ENCODE measurements around the gene KLF11. TPM values are rescaled to one million over a fixed set of nuclear protein-coding genes. Genes with fewer than 3 reads are reported as not detected.

The KLF11 gene
- total RNA-seq, result 10 to 100 TPM; 10.6 to 27.0 (median 17.3) TPM
- 10 to 100 TPM in 1 of 3 donors, 1 to 10 TPM in 2; 7.0 to 11.8 (median 9.6) TPM for polyA plus RNA-seq
- long read RNA-seq, donor 1, full-length matches to known transcripts, result 3 of 11 reads
- long read RNA-seq, donor 1, partial matches to known transcripts, result 8 of 11 reads
- long read RNA-seq, donor 1, other reads (novel, unspliced or antisense), result 0 of 11 reads
- long read RNA-seq, donor 2, full-length matches to known transcripts, result 14 of 46 reads
- long read RNA-seq, donor 2, partial matches to known transcripts, result 29 of 46 reads
- long read RNA-seq, donor 2, other reads (novel, unspliced or antisense), result 3 of 46 reads

GRCh38 chr2:10043256-10043905, at the start of gene KLF11:
TSS of gene KLF11 (plus strand) at chr2:10043550. CDS start at chr2:10043717, 167 bp downstream.
- H3K4me3 ChIP-seq, result peak within 1 kb of the TSS; percentile 63
- intact Hi-C loops (cut with DNase I), result loop anchor here in 1 of 2 donors (10.0 kb wide), 1 partner anchor 229 kb away; no protein-coding TSS in a partner anchor
- H3K36me3 ChIP-seq (ENCODE audit: insufficient read depth in 1 of 2, low read depth in 1 of 2), result peaks cover 5 to 24% of the 10 kb centered on the region in 2 donors
- peaks cover 43% of the 10 kb centered on the region for H3K4me1 ChIP-seq
- WGBS, 3 donors, result 0 to 1% (median 0%) methylated on average over 24 to 102 of the region's 104 CpGs
- ATAC-seq (peak; percentile 81 to 82 (median 82)), DNase-seq (peak; percentile 97)
- no peaks in the 10 kb centered on the region for H3K9me3 ChIP-seq
- H3K27me3 ChIP-seq (ENCODE audit: insufficient read depth in 3 of 3, low read length in 2 of 3), result no peaks in the 10 kb centered on the region
- TF ChIP-seq, protein P1, sequence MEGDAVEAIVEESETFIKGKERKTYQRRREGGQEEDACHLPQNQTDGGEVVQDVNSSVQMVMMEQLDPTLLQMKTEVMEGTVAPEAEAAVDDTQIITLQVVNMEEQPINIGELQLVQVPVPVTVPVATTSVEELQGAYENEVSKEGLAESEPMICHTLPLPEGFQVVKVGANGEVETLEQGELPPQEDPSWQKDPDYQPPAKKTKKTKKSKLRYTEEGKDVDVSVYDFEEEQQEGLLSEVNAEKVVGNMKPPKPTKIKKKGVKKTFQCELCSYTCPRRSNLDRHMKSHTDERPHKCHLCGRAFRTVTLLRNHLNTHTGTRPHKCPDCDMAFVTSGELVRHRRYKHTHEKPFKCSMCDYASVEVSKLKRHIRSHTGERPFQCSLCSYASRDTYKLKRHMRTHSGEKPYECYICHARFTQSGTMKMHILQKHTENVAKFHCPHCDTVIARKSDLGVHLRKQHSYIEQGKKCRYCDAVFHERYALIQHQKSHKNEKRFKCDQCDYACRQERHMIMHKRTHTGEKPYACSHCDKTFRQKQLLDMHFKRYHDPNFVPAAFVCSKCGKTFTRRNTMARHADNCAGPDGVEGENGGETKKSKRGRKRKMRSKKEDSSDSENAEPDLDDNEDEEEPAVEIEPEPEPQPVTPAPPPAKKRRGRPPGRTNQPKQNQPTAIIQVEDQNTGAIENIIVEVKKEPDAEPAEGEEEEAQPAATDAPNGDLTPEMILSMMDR (IDR thresholded peaks at IDR 0.05), result no peak
- H3K27ac ChIP-seq, result peak within 1 kb of the TSS; percentile 94

DNA sequence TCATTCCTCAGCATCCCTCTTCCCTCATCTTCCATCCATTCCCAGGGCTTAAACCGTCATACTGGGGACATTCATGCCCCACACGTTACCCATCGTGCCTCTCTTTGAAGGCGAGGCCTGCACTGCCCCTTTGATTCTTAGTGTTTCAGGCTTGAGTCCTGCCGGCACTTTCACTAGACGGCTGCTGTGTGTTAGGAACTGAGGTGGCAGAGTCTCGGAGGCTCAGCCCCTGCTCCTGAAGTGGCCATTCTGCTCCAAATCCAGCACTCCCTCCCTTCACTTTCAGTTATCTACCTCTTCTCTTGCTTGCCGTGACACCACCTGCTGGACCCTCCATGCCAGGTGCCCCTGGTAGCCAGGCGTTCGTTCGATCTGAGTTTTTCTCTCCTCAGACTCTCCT, 48.9 kb upstream of the KLF11 start:
- TF ChIP-seq, protein P1 (IDR thresholded peaks at IDR 0.05), result no peak
- intact Hi-C loops (cut with DNase I), result no loop called here
- DNase-seq, result no peak
- WGBS, 3 donors, result 94 to 96% (median 95%) methylated on average over 11 of the region's 11 CpGs
- peaks cover 0 to 21% of the 10 kb centered on the region in 2 donors for H3K36me3 ChIP-seq (ENCODE audit: insufficient read depth in 1 of 2, low read depth in 1 of 2)
- no peaks in the 10 kb centered on the region for H3K27me3 ChIP-seq (ENCODE audit: insufficient read depth in 3 of 3, low read length in 2 of 3)
- H3K4me3 ChIP-seq, result no peak overlapping the region
- H3K9me3 ChIP-seq, result no peaks in the 10 kb centered on the region
- H3K4me1 ChIP-seq, result no peaks in the 10 kb centered on the region
- H3K27ac ChIP-seq, result no peak overlapping the region
- no peak for ATAC-seq

GRCh38 chr2:9995059-9995458, 48.3 kb upstream of the KLF11 start:
- Histone ChIP-seq H3K27me3 (ENCODE audit: insufficient read depth in 3 of 3, low read length in 2 of 3) (no peaks in the 10 kb centered on the region), H3K36me3 (ENCODE audit: insufficient read depth in 1 of 2, low read depth in 1 of 2) (peaks cover 0 to 21% of the 10 kb centered on the region in 2 donors), H3K4me1 (no peaks in the 10 kb centered on the region), H3K9me3 (no peaks in the 10 kb centered on the region), H3K27ac (no peak overlapping the region), H3K4me3 (no peak overlapping the region)
- intact Hi-C loops (cut with DNase I), result no loop called here
- no peak for DNase-seq
- WGBS, 3 donors, result 72 to 87% (median 79%) methylated on average over 5 of the region's 5 CpGs
- ATAC-seq, result no peak
- TF ChIP-seq, protein P1 (IDR thresholded peaks at IDR 0.05), result no peak

DNA sequence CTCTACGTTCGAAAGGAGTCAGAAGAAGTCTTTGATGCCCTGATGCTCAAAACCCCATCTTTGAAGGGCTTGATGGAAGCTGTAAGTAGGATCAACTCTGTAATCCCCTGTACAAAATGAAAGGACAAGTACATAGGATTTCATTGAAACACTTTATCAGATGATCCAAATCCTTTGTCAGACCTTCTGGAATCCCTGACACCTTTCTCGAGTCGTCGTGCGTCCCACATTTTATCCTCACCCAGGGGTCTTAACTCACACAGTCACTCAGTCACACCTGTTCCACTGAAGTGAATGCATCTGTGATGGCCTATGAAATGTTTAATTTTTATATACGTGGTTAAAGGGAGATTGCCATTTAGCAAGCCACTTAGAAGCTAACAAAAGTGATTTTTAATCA, 47.0 kb upstream of the KLF11 start:
- TF ChIP-seq, protein P1 (IDR thresholded peaks at IDR 0.05), result no peak
- peaks cover 0 to 21% of the 10 kb centered on the region in 2 donors for H3K36me3 ChIP-seq (ENCODE audit: insufficient read depth in 1 of 2, low read depth in 1 of 2)
- no peak overlapping the region for H3K27ac ChIP-seq
- no peaks in the 10 kb centered on the region for H3K9me3 ChIP-seq
- no peaks in the 10 kb centered on the region for H3K4me1 ChIP-seq
- no peak for DNase-seq
- intact Hi-C loops (cut with DNase I), result no loop called here
- ATAC-seq, result no peak
- no peaks in the 10 kb centered on the region for H3K27me3 ChIP-seq (ENCODE audit: insufficient read depth in 3 of 3, low read length in 2 of 3)
- H3K4me3 ChIP-seq, result no peak overlapping the region
- 92 to 95% (median 92%) methylated on average over 7 of the region's 7 CpGs for WGBS, 3 donors
